ENCODE measurements around the gene ARPC4. TPM values are rescaled to one million over a fixed set of nuclear protein-coding genes. Genes with fewer than 3 reads are reported as not detected.
"Not testable (repeated sequence)": the region's sequence is repeated elsewhere in the genome, so short reads cannot be mapped to it uniquely, and the experiment has no call there.

Gene ARPC4
- total RNA-seq, 1 experiment from 2014 or later, result 143 TPM

DNA sequence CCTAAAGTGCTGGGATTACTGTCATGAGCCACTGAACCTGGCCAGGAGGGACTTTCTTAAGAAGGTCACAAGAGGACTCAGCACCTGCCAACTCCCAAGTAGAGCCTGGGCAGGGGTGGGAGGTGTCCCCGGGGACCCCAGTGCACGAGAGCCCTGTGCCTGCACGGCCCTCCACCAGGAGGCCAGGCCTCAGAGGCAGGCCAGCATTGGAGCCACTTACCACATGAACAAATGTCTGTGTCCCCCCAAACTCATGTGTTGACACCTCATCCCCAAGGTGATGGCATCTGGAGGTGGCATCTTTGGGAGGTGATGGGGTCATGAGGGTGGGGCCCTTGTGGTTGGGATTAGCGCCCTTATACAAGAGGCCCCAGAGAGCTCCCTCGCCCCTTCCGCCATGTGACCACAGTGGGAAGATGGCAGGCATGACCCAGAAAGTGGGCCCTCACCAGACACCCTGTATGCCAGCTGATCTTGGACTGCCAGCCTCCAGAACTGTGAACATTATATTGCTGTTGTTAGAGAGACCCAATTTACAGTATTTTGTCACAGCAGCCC lies 54.1 kb downstream of the ARPC4 start (continued):
- no peak for TF ChIP-seq HMGXB4 (CRISPR knock-in tag; IDR thresholded peaks at IDR 0.05)
- no peak for TF ChIP-seq ZNF416 (CRISPR knock-in tag; IDR thresholded peaks at IDR 0.05)

GRCh38 chr3:9847870-9848269 lies 55.0 kb downstream of the ARPC4 start:
- POLR2A ChIA-PET; H3K27ac Mint-ChIP-seq; H3K27me3 Mint-ChIP-seq (ENCODE audit: low read depth); H3K4me1 Mint-ChIP-seq; ATAC-seq; DNase-seq (ENCODE audit: low spot score); H3K36me3 Mint-ChIP-seq; H3K4me3 Mint-ChIP-seq; H3K9me3 Mint-ChIP-seq: not testable (repeated sequence)
- CTCF ChIA-PET, result interaction anchor here (0.6 kb wide), 2 partner anchors 32 to 47 kb away, joined by 3 to 4 read pairs; partner anchors contain the start of gene CIDEC

DNA sequence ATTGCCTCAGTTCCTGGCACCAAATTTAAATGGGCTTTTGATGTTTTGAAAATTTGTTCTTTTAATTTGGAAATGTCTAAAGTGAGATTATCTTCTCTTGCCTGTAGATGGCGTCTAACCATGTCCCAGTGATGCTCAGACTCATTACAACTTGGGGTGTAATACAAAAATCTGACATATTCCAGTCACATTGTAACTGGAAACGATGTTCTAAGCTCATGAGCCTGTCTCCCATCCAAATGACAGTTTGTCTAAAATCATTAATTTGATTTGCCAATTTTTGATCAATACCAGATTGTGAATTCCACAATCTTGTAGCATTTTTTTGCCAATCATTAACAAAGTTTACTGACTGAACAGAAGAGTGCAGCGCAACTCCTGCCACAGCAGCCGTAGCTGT lies 56.0 kb downstream of the ARPC4 start:
- ATAC-seq; H3K4me3 Mint-ChIP-seq; H3K4me1 Mint-ChIP-seq; H3K9me3 Mint-ChIP-seq; H3K27me3 Mint-ChIP-seq (ENCODE audit: low read depth); H3K36me3 Mint-ChIP-seq; POLR2A ChIA-PET; DNase-seq (ENCODE audit: low spot score); H3K27ac Mint-ChIP-seq: not testable (repeated sequence)
- CTCF ChIA-PET, result interaction anchor here (0.6 kb wide), 1 partner anchor 31 kb away, joined by 3 read pairs; the partner anchor contains the start of gene CIDEC

DNA sequence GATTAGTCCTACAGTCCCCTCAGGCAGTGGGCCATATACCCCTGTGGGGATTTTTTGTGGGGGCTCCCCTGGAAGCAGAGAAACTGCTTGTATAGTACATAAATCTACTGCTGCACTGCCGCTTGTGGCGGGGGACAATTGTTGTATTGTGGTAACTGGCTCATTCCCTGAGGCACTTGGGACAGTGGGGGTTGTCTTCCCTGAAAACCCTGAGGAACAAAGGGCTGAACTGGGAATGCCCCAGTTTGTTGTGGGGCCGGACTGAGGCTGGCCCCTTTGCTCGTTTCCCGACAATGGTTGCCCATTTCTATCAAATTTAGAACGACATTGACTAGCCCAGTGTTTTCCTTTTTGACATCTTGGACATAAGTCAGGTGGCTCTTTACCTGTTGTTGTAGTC lies 58.5 kb downstream of the ARPC4 start:
- DNase-seq (ENCODE audit: low spot score); CTCF ChIA-PET: not testable (repeated sequence)

DNA sequence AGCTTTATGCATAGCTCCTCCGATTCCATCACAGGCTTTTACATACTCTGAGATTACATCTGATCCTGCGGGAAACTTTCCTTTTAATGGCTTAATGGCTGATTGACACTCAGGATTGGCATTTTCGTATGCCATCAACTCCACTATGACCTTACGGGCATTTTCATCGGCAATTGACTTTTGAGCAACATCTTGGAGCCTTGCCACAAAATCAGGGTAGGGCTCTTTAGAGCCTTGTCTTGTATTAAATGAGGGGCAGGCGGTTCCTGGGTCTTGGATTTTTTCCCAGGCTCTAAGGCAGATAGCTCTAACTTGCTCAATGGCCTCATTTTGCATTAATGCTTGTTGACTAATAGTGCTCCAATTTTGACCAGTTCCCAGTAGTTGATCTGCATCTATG lies 59.0 kb downstream of the ARPC4 start:
- H3K4me3 Mint-ChIP-seq; H3K27me3 Mint-ChIP-seq (ENCODE audit: low read depth); H3K4me1 Mint-ChIP-seq; CTCF ChIA-PET; ATAC-seq; H3K27ac Mint-ChIP-seq; POLR2A ChIA-PET; H3K36me3 Mint-ChIP-seq; DNase-seq (ENCODE audit: low spot score); H3K9me3 Mint-ChIP-seq: not testable (repeated sequence)

More for the DNA sequence above, 58.5 kb downstream of the ARPC4 start:
- H3K4me3 Mint-ChIP-seq; POLR2A ChIA-PET; H3K27me3 Mint-ChIP-seq (ENCODE audit: low read depth); H3K9me3 Mint-ChIP-seq; H3K27ac Mint-ChIP-seq; ATAC-seq; H3K4me1 Mint-ChIP-seq; H3K36me3 Mint-ChIP-seq: not testable (repeated sequence)

GRCh38 chr3:9852528-9852927 lies 59.6 kb downstream of the ARPC4 start:
- H3K9me3 Mint-ChIP-seq, result no peaks in the 10 kb centered on the region
- DNase-seq (ENCODE audit: low spot score) (no peak), ATAC-seq (no peak)
- CTCF ChIA-PET, result interaction anchor here (0.8 kb wide), 1 partner anchor 26 kb away, joined by 3 read pairs; no protein-coding TSS in a partner anchor
- no peaks in the 10 kb centered on the region; the same call in 1 of the 2 replicates for H3K27me3 Mint-ChIP-seq (ENCODE audit: low read depth)
- H3K27ac Mint-ChIP-seq, result no peak overlapping the region
- TF ChIP-seq, protein P1, sequence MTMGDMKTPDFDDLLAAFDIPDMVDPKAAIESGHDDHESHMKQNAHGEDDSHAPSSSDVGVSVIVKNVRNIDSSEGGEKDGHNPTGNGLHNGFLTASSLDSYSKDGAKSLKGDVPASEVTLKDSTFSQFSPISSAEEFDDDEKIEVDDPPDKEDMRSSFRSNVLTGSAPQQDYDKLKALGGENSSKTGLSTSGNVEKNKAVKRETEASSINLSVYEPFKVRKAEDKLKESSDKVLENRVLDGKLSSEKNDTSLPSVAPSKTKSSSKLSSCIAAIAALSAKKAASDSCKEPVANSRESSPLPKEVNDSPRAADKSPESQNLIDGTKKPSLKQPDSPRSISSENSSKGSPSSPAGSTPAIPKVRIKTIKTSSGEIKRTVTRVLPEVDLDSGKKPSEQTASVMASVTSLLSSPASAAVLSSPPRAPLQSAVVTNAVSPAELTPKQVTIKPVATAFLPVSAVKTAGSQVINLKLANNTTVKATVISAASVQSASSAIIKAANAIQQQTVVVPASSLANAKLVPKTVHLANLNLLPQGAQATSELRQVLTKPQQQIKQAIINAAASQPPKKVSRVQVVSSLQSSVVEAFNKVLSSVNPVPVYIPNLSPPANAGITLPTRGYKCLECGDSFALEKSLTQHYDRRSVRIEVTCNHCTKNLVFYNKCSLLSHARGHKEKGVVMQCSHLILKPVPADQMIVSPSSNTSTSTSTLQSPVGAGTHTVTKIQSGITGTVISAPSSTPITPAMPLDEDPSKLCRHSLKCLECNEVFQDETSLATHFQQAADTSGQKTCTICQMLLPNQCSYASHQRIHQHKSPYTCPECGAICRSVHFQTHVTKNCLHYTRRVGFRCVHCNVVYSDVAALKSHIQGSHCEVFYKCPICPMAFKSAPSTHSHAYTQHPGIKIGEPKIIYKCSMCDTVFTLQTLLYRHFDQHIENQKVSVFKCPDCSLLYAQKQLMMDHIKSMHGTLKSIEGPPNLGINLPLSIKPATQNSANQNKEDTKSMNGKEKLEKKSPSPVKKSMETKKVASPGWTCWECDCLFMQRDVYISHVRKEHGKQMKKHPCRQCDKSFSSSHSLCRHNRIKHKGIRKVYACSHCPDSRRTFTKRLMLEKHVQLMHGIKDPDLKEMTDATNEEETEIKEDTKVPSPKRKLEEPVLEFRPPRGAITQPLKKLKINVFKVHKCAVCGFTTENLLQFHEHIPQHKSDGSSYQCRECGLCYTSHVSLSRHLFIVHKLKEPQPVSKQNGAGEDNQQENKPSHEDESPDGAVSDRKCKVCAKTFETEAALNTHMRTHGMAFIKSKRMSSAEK (CRISPR knock-in tag; IDR thresholded peaks at IDR 0.05; ENCODE audit: borderline replicate concordance), result no peak
- TF ChIP-seq ZSCAN18 (CRISPR knock-in tag; IDR thresholded peaks at IDR 0.05), result no peak
- no peak for TF ChIP-seq NFE2L1 (CRISPR knock-in tag; IDR thresholded peaks at IDR 0.05)
- no peak for TF ChIP-seq TP53 (CRISPR knock-in tag; IDR thresholded peaks at IDR 0.05)
- H3K4me3 Mint-ChIP-seq, result no peak overlapping the region
- peaks cover 7% of the 10 kb centered on the region for H3K4me1 Mint-ChIP-seq
- H3K36me3 Mint-ChIP-seq, result no peaks in the 10 kb centered on the region
- POLR2A ChIA-PET, result no interaction called here

GRCh38 chr3:9854291-9854940 lies 61.5 kb downstream of the ARPC4 start:
- not testable (repeated sequence) for H3K9me3 Mint-ChIP-seq; H3K36me3 Mint-ChIP-seq; H3K4me3 Mint-ChIP-seq; H3K27me3 Mint-ChIP-seq (ENCODE audit: low read depth); H3K27ac Mint-ChIP-seq; DNase-seq (ENCODE audit: low spot score); ATAC-seq
- CTCF ChIA-PET, result interaction anchor here (0.6 to 0.9 kb wide), 2 partner anchors 47 to 72 kb away, joined by 3 to 4 read pairs; no protein-coding TSS in a partner anchor
- POLR2A ChIA-PET, result interaction anchor here (1.2 kb wide), 1 partner anchor 78 kb away, joined by 3 read pairs; no protein-coding TSS in a partner anchor
- H3K4me1 Mint-ChIP-seq, result peaks cover 12% of the 10 kb centered on the region

Measured in WTC11 (cell line).